Measurements from ENCODE around the gene AIFM2. TPM values are rescaled to one million over a fixed set of nuclear protein-coding genes. Genes with fewer than 3 reads are reported as not detected.

The AIFM2 gene
- total and polyA plus RNA-seq, 2 of the 13 experiments (the other 11 are each of a cell fraction or from before 2014, with no cell fraction given): 20.3 to 29.5 TPM

DNA sequence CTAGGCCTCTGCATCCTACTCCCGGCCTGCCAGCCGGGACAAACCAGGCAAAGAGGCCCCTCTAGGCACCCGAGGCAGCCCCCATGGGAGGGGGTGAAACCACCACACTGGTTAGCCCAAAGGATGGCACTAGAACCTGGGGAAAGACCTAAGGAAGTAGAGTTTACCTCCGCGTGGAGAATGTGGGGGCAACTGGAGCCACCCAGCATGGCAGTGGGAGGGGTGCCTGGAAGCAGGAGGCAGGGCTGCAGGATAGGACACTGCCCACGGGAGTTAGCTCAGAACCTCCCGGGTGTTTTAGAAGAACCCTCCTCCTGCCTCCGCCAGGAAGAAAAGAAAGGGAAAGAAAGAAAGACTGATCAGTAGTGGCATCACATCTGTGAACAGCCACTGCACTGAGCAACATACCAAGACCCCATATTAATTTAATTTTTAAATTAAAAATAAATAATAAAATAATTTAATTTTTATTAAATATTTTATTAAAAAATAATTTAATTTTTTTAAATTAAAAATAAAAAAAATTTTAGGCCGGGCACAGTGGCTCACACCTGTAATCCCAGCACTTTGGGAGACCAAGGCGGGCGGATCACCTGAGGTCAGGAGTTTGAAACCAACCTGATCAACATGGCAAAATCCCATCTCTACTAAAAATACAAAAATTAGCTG, 11.2 kb downstream of the AIFM2 start (continued):
- TF ChIP-seq ZNF281 (CRISPR knock-in tag; IDR thresholded peaks at IDR 0.05; ENCODE audit: borderline replicate concordance): no peak
- no peak for TF ChIP-seq ZNF556 (CRISPR knock-in tag; IDR thresholded peaks at IDR 0.05; ENCODE audit: borderline replicate concordance)
- TF ChIP-seq ZNF615 (CRISPR knock-in tag; IDR thresholded peaks at IDR 0.05; ENCODE audit: borderline replicate concordance): no peak
- TF ChIP-seq NFE2L1 (CRISPR knock-in tag; IDR thresholded peaks at IDR 0.05; ENCODE audit: borderline replicate concordance): no peak
- TF ChIP-seq ISL2 (CRISPR knock-in tag; IDR thresholded peaks at IDR 0.05): no peak
- TF ChIP-seq FOXJ3 (CRISPR knock-in tag; IDR thresholded peaks at IDR 0.05; ENCODE audit: borderline replicate concordance): no peak

GRCh38 chr10:70120417-70120816, 12.2 kb downstream of the AIFM2 start:
- WGBS (ENCODE audit: low lambda C conversion rate): 96% methylated on average over 6 of the region's 6 CpGs
- in situ Hi-C loops (cut with HindIII; ENCODE audit: extremely low pct_ligation_motif_present, low pct_unique_long_range_greater_than_20kb): no loop called here
- H3K4me1 ChIP-seq (ENCODE audit: insufficient read depth, low read length): no peaks in the 10 kb centered on the region
- peaks cover 3% of the 10 kb centered on the region for H3K79me2 ChIP-seq (ENCODE audit: insufficient read depth, low read length)
- BruUV-seq (replicated peaks): no TSS peak
- ChIA-PET CTCF (ENCODE audit: low intra/inter-chr PET ratio, low total read pairs) (no interaction called here), POLR2A (interaction anchor here (1.2 to 1.3 kb wide), 2 partner anchors 11 to 26 kb away, joined by 3 read pairs; partner anchors contain the start of gene TYSND1)
- no peak overlapping the region for H3K9ac ChIP-seq (ENCODE audit: insufficient read depth, low read depth, low read length)
- H3K27me3 ChIP-seq (ENCODE audit: control insufficient read depth in 1 of 2, insufficient read depth in 2 of 2, low read length in 2 of 2): no peaks in the 10 kb centered on the region
- H3K4me3 ChIP-seq (replicated peaks in 1 of 3; ENCODE audit: insufficient read depth in 1 of 3, low read depth in 2 of 3, low read length in 3 of 3): no peak overlapping the region
- no peak for ATAC-seq
- H4K20me1 ChIP-seq (ENCODE audit: insufficient read depth, low read length): no peaks in the 10 kb centered on the region
- intact Hi-C loops (cut with micrococcal nuclease; ENCODE audit: unreplicated experiment): no loop called here
- FAIRE-seq: no peak
- H3K36me3 ChIP-seq (replicated peaks in 1 of 2; ENCODE audit: control insufficient read depth in 1 of 2, insufficient read depth in 2 of 2, low read length in 2 of 2): peaks cover 24 to 68% of the 10 kb centered on the region in 2 experiments
- DNase-seq (ENCODE audit: low spot score): no peak
- H3K9me3 ChIP-seq (ENCODE audit: low read length): no peaks in the 10 kb centered on the region
- no peak overlapping the region for H3K4me2 ChIP-seq (ENCODE audit: low read depth, low read length)
- H3K27ac ChIP-seq (ENCODE audit: extremely low read length, insufficient read depth, low read length): no peak overlapping the region
- H2AFZ ChIP-seq (ENCODE audit: low read length): no peak overlapping the region
- TF ChIP-seq RELA (CRISPR knock-in tag; IDR thresholded peaks at IDR 0.05) (no peak), ATAD3A (CRISPR knock-in tag; IDR thresholded peaks at IDR 0.05) (no peak), NCOR1 (IDR thresholded peaks at IDR 0.05; ENCODE audit: borderline replicate concordance, low read length) (no peak), RAD21 (CRISPR knock-in tag; IDR thresholded peaks at IDR 0.05) (no peak), ATRX (CRISPR knock-in tag; IDR thresholded peaks at IDR 0.05; ENCODE audit: borderline replicate concordance) (no peak), ZBED4 (CRISPR knock-in tag; IDR thresholded peaks at IDR 0.05; ENCODE audit: borderline replicate concordance) (no peak), ZNF143 (CRISPR knock-in tag; IDR thresholded peaks at IDR 0.05) (no peak), ZNF850 (CRISPR knock-in tag; conservative IDR thresholded peaks at IDR 0.05) (no peak)
- TF ChIP-seq, protein P1, sequence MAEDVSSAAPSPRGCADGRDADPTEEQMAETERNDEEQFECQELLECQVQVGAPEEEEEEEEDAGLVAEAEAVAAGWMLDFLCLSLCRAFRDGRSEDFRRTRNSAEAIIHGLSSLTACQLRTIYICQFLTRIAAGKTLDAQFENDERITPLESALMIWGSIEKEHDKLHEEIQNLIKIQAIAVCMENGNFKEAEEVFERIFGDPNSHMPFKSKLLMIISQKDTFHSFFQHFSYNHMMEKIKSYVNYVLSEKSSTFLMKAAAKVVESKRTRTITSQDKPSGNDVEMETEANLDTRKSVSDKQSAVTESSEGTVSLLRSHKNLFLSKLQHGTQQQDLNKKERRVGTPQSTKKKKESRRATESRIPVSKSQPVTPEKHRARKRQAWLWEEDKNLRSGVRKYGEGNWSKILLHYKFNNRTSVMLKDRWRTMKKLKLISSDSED (CRISPR knock-in tag; IDR thresholded peaks at IDR 0.05): no peak

Data from HepG2 (cell line).